Endodermal cell (in vitro differentiated cells): ENCODE measurements around the gene LENEP. TPM values are rescaled to one million over a fixed set of nuclear protein-coding genes. Genes with fewer than 3 reads are reported as not detected.

Source experiments
- DNase-seq: peaks from one replicate; pipeline ENCODE4 v3.0.0-alpha.2; 2017
- H3K27ac ChIP-seq: 2 replicates; pipeline ENCODE4 v1.5.1; 2013; ENCODE audit warnings: mild to moderate bottlenecking, low read depth, low read length, moderate library complexity
- H3K27me3 ChIP-seq: 2 replicates; pipeline ENCODE4 v1.6.1; 2013; ENCODE audit warnings: mild to moderate bottlenecking, low read length, moderate library complexity; ENCODE audit not compliant: insufficient read depth, control insufficient read depth, poor library complexity, severe bottlenecking
- H3K36me3 ChIP-seq: 2 replicates; pipeline ENCODE4 v1.7.0; 2013; ENCODE audit warnings: mild to moderate bottlenecking, low read length, moderate library complexity; ENCODE audit not compliant: control insufficient read depth, insufficient read depth
- H3K4me1 ChIP-seq: one replicate; pipeline ENCODE4 v1.7.0; 2013; ENCODE audit warnings: low read length; ENCODE audit not compliant: control insufficient read depth, insufficient read depth
- H3K4me3 ChIP-seq: 2 replicates; pipeline ENCODE4 v1.5.1; 2013; ENCODE audit warnings: mild to moderate bottlenecking, low read length, moderate library complexity
- H3K9ac ChIP-seq: 2 replicates; pipeline ENCODE4 v1.6.1; 2013; ENCODE audit warnings: mild to moderate bottlenecking, low read length, moderate library complexity; ENCODE audit not compliant: poor library complexity, severe bottlenecking; ENCODE audit errors: extremely low read depth
- H3K9me3 ChIP-seq: 2 replicates; pipeline ENCODE4 v1.6.1; 2013; ENCODE audit warnings: mild to moderate bottlenecking, low read length, moderate library complexity; ENCODE audit not compliant: control insufficient read depth
- H3K27ac Mint-ChIP-seq: 2 replicates; pipeline ENCODE4 v1.8.0; 2020; ENCODE audit warnings: mixed read lengths
- H3K27me3 Mint-ChIP-seq: 2 replicates; pipeline ENCODE4 v1.8.0; 2021; ENCODE audit warnings: mild to moderate bottlenecking, mixed read lengths; ENCODE audit not compliant: insufficient read depth
- H3K36me3 Mint-ChIP-seq: 2 replicates; pipeline ENCODE4 v1.8.0; 2020; ENCODE audit warnings: low read depth, mixed read lengths
- H3K4me1 Mint-ChIP-seq: 2 replicates; pipeline ENCODE4 v1.8.0; 2020; ENCODE audit warnings: mixed read lengths
- H3K4me3 Mint-ChIP-seq: 2 replicates; pipeline ENCODE4 v1.8.0; 2020; ENCODE audit warnings: mild to moderate bottlenecking, moderate library complexity, mixed read lengths
- H3K9me3 Mint-ChIP-seq: 2 replicates; pipeline ENCODE4 v1.8.0; 2020; ENCODE audit warnings: mild to moderate bottlenecking, mixed read lengths
- WGBS, 2 experiments: methylation state at CpG; one replicate each; pipeline versions ENCODE4 v1.1.5 to v1.1.7; 2013; ENCODE audit warnings: missing lambda C conversion rate in 2 of 2, mixed read lengths in 1 of 2; ENCODE audit not compliant: insufficient coverage in 1 of 2, insufficient read length in 1 of 2; 5-methylcytosine and 5-hydroxymethylcytosine counted together
- total RNA-seq, 2 donors: library from RNA; stranded (reverse); fragmentation: NEBNext Ultra II Directional in 1 of 2; extraction: Animal tissue kit (Norgen Biotek cat#: 25700) in 1 of 2; gene quantifications; 2 replicates in 1 of 2; 3 replicates in 1 of 2; pipeline ENCODE4 v1.2.1, GENCODE V29; 2021
- TF ChIP-seq, protein P1 (sequence below): fragments of 200-600 bp; sonication (generic); conservative IDR thresholded peaks from 2 replicates; pipeline ENCODE4 v1.5.0; 2021; ENCODE audit warnings: antibody characterized with exemption, mild to moderate bottlenecking

LENEP gene
- total RNA-seq, 2 donors from 2014 or later, result 2.0 TPM; not detected in 1

DNA sequence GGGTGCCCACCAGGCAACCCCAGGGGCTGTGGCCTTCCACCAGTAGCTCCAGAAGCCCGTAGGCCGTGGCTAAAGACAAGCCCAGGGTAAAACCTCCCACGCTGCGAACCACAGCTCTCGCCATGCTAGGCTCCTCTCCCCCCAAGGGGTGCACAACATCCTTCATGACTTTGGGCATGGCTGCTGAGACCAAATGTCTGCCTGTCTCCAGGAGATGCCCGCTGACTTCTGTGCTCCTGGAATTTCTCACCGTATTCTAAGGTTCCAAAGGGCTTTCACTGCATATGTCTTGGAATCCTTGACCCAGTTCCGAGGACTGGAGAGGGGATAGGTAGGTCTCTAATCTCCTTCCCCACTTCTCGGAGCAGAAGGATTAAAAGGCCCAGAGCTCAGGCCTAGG is 40.1 kb downstream of the LENEP start, which contains the start of the genes DCST1 and DCST2:
TSS of gene DCST1 (plus strand) at position 301 of the 400 bp plus-strand sequence. CDS start 213 bp downstream, outside the sequence.
TSS of gene DCST2 (minus strand) at position 258 of the 400 bp plus-strand sequence. CDS start at position 178, 80 bp downstream.
- Mint-ChIP-seq H3K4me1 (peaks cover 1% of the 10 kb centered on the region), H3K9me3 (no peaks in the 10 kb centered on the region), H3K27ac (no peak within 1 kb of the TSS), H3K36me3 (no peaks in the 10 kb centered on the region), H3K4me3 (no peak within 1 kb of the TSS), H3K27me3 (peaks cover 11% of the 10 kb centered on the region)
- Histone ChIP-seq H3K36me3 (no peaks in the 10 kb centered on the region), H3K27me3 (no peaks in the 10 kb centered on the region), H3K9ac (no peak within 1 kb of the TSS), H3K4me1 (no peaks in the 10 kb centered on the region), H3K27ac (no peak within 1 kb of the TSS), H3K4me3 (no peak within 1 kb of the TSS), H3K9me3 (no peaks in the 10 kb centered on the region)
- TF ChIP-seq, protein P1, sequence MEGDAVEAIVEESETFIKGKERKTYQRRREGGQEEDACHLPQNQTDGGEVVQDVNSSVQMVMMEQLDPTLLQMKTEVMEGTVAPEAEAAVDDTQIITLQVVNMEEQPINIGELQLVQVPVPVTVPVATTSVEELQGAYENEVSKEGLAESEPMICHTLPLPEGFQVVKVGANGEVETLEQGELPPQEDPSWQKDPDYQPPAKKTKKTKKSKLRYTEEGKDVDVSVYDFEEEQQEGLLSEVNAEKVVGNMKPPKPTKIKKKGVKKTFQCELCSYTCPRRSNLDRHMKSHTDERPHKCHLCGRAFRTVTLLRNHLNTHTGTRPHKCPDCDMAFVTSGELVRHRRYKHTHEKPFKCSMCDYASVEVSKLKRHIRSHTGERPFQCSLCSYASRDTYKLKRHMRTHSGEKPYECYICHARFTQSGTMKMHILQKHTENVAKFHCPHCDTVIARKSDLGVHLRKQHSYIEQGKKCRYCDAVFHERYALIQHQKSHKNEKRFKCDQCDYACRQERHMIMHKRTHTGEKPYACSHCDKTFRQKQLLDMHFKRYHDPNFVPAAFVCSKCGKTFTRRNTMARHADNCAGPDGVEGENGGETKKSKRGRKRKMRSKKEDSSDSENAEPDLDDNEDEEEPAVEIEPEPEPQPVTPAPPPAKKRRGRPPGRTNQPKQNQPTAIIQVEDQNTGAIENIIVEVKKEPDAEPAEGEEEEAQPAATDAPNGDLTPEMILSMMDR, result no peak
- no peak for DNase-seq
- 88 to 97% methylated on average over 8 to 9 of the region's 9 CpGs for WGBS, 2 experiments

DNA sequence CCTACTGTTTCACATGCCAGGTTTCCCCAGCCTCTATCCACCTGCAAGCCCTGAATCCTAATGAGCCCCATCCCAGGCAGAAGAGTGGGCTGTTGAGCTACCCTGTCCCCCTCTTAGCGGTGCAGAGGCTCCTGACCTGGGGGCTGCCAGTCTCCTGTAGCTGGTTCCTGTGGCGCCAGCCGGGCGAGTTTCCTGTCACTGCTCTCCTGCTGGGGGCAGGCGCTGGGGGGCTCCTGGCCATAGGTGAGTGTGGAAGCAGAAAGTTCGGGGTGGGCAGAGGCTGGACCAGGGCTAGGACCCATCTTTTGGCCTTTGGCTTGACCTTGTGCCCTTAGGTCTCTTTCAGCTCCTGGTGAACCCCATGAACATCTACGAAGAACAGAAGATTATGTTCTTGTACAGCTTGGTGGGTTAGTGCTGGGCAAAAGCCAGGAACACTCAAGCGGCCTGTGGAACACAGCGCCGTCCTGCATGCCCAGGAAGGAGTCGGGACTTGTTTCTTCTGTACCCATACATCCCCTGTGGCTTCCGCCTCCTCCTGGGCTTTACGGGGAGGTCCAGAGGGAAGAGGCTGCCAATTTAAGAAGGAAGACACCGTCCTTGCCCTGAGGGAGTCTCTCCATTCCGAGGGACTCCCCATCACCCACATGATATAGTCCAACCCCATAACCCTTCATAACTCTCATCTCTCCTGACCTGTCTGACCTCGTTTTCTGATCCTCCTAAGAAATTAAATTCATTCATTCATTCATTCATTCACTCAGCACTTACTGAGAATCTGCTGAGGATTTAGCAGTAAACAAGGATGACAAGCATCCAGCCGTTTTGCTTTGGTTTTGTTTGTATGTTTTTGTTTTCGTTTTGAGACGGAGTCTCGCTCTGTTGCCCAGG is 41.2 kb downstream of the LENEP start:
- H3K27ac Mint-ChIP-seq, result no peak overlapping the region

DNA sequence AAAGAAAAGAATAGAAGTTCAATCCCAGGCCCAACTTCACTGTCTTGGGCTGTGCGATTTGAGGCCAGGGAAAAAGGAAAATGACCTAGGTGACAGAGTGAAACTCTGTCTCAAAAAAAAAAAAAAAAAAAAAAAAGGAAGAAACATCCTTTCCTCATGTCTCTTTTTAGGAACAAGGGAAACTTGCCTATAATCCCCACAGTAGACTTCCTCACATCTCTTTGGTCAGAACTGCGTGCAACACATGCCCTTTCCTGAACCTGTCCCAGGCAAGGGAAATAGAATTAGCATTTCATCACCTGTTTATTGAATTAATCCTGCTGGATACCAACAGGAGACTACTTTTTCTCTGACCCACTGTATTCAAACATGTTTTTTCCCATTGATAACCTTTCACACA is 42.5 kb downstream of the LENEP start:
- TF ChIP-seq, protein P1, result no peak
- H3K4me1 Mint-ChIP-seq, result peaks cover 3% of the 10 kb centered on the region

More for the DNA sequence above, 41.2 kb downstream of the LENEP start:
- no peaks in the 10 kb centered on the region for H3K36me3 Mint-ChIP-seq
- H3K9ac ChIP-seq, result no peak overlapping the region
- H3K4me1 Mint-ChIP-seq, result peaks cover 3% of the 10 kb centered on the region
- TF ChIP-seq, protein P1, result no peak
- no peak for DNase-seq
- no peak overlapping the region for H3K4me3 Mint-ChIP-seq
- H3K4me3 ChIP-seq, result no peak overlapping the region
- peaks cover 13% of the 10 kb centered on the region for H3K27me3 Mint-ChIP-seq
- no peaks in the 10 kb centered on the region for H3K36me3 ChIP-seq
- H3K4me1 ChIP-seq, result no peaks in the 10 kb centered on the region
- H3K9me3 ChIP-seq, result no peaks in the 10 kb centered on the region
- no peak overlapping the region for H3K27ac ChIP-seq
- no peaks in the 10 kb centered on the region for H3K27me3 ChIP-seq
- H3K9me3 Mint-ChIP-seq, result no peaks in the 10 kb centered on the region
- 85 to 98% methylated on average over 10 to 20 of the region's 20 CpGs for WGBS, 2 experiments

More for the DNA sequence above, 42.5 kb downstream of the LENEP start:
- Mint-ChIP-seq H3K27ac (no peak overlapping the region), H3K4me3 (no peak overlapping the region), H3K9me3 (no peaks in the 10 kb centered on the region), H3K27me3 (peaks cover 15% of the 10 kb centered on the region), H3K36me3 (no peaks in the 10 kb centered on the region)
- Histone ChIP-seq H3K27me3 (no peaks in the 10 kb centered on the region), H3K4me3 (no peak overlapping the region), H3K27ac (no peak overlapping the region), H3K9me3 (no peaks in the 10 kb centered on the region), H3K9ac (no peak overlapping the region), H3K4me1 (no peaks in the 10 kb centered on the region), H3K36me3 (no peaks in the 10 kb centered on the region)
- 97 to 100% methylated on average over 1 to 2 of the region's 2 CpGs for WGBS, 2 experiments
- DNase-seq, result no peak
